ENCODE measurements around the gene CABLES2.

CABLES2 gene

DNA sequence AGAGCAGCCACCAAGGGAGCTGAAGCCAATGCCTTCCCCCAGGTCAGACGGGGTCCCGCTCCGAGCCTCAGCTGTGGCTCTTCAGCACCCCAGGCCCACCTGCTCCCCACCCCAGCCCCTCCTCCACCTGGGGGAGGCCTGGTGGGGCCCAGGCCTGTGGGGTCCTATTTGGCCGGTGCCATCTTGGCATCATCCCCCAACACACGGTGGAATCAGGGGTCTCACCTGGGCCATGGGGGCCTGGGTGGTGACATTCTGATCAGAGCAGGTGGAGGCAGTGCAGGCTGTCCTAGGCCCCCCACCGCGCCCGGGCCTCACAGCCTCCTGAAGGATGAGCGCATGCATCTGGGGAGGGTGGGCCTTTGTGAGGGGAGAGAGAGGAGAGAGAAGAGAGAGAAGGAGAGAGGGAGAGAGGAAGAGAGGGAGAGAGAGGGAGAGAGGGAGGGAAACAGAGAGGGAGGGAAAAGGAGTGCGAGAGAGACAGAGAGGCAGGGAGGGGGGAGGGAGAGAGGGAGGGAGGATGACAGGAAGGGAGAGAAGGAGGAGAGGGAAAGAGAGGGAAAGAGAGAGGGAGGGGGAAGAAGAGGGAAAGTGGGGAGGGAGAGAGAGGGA, 44.2 kb upstream of the CABLES2 start:
- no peak for DNase-seq (ENCODE audit: extremely low read depth, low read depth)
- TF ChIP-seq, protein P1, sequence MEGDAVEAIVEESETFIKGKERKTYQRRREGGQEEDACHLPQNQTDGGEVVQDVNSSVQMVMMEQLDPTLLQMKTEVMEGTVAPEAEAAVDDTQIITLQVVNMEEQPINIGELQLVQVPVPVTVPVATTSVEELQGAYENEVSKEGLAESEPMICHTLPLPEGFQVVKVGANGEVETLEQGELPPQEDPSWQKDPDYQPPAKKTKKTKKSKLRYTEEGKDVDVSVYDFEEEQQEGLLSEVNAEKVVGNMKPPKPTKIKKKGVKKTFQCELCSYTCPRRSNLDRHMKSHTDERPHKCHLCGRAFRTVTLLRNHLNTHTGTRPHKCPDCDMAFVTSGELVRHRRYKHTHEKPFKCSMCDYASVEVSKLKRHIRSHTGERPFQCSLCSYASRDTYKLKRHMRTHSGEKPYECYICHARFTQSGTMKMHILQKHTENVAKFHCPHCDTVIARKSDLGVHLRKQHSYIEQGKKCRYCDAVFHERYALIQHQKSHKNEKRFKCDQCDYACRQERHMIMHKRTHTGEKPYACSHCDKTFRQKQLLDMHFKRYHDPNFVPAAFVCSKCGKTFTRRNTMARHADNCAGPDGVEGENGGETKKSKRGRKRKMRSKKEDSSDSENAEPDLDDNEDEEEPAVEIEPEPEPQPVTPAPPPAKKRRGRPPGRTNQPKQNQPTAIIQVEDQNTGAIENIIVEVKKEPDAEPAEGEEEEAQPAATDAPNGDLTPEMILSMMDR (IDR thresholded peaks at IDR 0.05; ENCODE audit: low read depth, low read length) = no peak

DNA sequence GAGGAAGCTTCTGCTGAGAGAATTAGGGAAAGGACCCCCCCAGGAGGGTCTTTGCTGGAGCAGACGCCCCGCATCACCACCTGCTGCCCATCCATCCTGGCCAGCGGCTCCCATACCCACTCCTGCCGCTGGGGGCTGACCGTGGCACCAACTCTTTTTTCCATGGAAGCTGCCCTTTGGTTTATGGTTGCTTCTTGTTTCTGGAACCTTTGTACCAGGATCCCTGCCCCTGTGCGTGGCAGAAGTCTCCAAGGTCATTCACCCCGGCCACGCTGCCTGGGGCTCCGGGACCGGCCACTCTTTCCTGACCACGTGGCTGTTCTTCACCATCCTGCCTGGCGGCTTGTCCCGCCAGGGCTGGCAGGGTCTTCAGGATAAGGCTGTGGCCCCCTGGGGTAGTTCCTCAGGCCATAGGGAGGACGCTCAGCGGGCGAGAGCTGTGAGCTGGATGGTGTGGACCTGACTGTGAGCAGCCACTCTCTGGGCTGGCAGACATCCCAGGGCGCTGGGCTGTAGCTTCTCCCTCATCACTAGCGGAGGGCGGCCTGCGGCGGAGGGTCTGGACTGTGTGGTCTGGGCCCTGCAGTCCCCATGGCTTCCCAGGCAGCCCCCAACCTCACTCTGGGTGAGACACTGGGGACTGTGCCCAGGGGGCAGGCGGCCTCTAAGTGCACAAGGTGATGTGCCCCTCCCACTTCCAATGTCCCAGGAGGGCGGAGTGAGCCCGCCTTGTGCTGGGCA, 43.0 kb upstream of the CABLES2 start:
- TF ChIP-seq, protein P1 (IDR thresholded peaks at IDR 0.05; ENCODE audit: low read depth, low read length) = no peak
- DNase-seq (ENCODE audit: extremely low read depth, low read depth) = no peak

DNA sequence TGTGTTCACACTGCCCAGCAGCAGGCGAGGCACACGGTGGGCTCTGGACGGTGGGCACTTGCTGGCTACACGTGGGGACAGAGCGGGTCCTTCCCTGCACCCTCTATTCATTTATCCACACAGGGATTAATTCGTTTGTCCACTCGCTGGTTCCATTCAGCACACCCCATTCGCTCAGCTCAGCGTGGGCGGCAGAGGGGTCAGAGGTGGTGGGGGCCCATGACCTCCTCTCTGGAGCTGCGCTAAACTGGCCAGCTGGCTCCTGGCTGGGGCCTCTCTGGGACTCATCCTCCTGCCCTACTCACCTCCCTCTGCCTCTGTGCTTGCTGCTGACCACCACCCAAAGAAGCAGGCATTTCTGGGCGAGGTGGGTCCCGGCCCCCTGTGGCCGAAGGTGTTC, 41.7 kb upstream of the CABLES2 start:
- TF ChIP-seq, protein P1 (IDR thresholded peaks at IDR 0.05; ENCODE audit: low read depth, low read length) = no peak
- DNase-seq (ENCODE audit: extremely low read depth, low read depth) = no peak

DNA sequence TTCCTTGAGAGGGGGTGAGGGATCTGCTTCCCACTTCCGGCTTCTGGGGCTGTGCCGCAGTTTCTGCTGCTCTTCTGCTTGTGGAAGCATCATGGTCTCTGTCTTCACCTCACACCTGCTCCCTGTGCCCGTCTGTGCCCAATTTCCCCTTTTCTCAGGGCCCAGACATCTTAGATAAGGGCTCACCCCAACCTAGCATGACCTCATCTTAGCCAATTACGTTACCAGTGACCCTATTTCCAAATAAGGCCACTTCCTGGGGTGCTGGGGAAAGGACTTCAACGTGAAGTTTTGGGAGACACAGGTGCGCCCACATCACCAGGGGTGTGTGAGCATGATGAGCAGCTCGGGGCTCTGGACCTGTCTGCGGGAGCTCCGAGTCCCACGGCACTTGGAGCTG, 41.0 kb upstream of the CABLES2 start:
- no peak for DNase-seq (ENCODE audit: extremely low read depth, low read depth)
- TF ChIP-seq, protein P1 (IDR thresholded peaks at IDR 0.05; ENCODE audit: low read depth, low read length) = no peak

DNA sequence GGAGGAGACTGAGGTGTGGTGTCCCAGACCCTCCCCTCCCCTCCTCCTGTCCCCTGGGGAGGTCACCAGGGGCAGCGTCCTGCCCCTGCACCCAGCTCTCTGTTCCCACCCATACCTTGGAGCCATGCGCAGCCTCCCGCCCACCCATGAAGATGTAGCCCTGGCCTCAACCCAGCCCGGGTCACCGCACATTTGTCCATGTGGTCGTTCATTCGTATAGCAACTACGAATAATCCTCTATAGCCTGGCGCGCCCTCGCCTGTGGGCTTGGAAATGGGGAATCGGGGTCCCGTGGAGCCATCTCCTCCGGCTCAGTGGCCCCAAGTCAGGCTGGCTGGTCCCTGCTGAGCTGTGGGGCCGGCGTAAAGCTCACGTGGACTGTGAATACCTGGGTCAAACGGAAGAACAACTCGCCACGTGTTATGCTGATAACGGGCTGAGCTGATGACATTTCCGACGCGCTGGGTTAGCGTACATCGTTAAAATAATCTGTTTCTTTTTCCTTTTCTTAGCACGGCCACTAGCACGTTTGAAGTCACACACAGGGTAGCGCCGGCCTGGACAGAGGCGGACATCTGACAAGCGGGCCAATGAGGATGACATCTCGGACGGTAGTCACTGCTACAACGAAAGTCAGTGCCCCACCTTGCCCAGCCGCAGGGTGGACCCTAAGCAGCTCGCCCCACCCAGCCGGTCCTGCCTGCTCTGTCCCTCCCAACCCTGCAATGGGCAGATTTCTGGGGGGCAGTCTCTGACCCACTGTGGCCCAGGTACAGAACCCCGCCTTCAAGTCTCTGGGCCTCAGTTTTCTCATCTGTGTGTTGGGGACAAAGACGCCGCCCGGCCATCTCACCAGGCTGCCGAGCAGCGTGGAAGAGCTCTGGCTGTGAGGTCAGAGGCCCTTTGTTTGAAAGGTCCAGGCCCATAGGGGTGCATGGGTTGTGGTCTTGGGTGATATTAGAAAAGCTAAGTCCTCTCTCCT, 40.1 kb upstream of the CABLES2 start:
- TF ChIP-seq, protein P1 (IDR thresholded peaks at IDR 0.05; ENCODE audit: low read depth, low read length) = no peak

DNA sequence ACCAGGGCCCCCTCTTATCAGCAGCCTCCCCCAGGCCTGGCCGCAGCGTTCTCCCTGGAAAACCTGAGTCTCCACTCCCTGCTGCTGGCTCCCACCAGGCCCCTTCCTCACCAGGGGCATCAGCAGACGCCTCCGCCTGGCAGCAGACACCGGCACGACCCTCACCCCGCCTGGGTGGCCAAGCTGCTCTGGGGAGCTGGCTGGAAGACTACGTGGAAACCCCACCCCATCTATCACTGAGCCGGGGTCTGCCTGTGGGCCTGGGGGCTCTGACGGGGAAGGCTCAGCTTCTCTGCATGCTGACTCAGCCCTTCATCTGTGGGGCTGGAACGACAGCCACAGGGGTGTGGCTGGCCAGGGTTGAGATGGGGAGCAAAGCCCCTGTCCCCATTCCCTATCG, 39.4 kb upstream of the CABLES2 start:
- no peak for DNase-seq (ENCODE audit: extremely low read depth, low read depth)
- TF ChIP-seq, protein P1 (IDR thresholded peaks at IDR 0.05; ENCODE audit: low read depth, low read length) = no peak

More for the DNA sequence above, 40.1 kb upstream of the CABLES2 start:
- no peak for DNase-seq (ENCODE audit: extremely low read depth, low read depth)

All from AG09319 (cell line).